HG03521 (cell line): ENCODE data around the gene DCP1A.

Experiments used
- ATAC-seq: cut with Tn5 transposase; IDR thresholded peaks from one replicate; pipeline ENCODE4 v1.9.1; 2021; ENCODE audit warnings: mild to moderate bottlenecking, moderate library complexity; ENCODE audit not compliant: unreplicated experiment

The DCP1A gene

GRCh38 chr3:53248161-53248560 lies 99.2 kb downstream of the DCP1A start:
- ATAC-seq: no peak

- ATAC-seq: no peak
Observed at GRCh38 chr3:53247619-53248018, 99.7 kb downstream of the DCP1A start.

DNA sequence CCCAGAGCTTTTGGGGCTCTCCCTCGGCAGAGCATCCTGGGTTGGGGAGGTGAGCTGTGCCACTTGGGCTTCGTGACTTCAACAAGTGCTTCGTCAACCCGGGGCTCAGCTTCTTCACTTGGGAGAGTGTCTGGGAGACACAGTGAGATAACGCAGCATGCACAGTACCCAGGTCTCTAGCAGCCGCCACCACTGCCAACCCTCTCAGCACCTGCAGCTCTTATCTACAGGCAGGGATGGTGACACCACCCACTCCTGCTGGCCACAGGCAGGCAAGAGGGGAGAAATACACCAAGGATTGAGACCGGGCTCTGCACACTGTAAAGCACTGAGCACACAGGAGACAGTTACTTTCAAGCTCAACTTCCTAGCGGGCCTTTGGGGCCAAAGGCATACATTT lies 103.1 kb downstream of the DCP1A start:
- ATAC-seq: no peak

DNA sequence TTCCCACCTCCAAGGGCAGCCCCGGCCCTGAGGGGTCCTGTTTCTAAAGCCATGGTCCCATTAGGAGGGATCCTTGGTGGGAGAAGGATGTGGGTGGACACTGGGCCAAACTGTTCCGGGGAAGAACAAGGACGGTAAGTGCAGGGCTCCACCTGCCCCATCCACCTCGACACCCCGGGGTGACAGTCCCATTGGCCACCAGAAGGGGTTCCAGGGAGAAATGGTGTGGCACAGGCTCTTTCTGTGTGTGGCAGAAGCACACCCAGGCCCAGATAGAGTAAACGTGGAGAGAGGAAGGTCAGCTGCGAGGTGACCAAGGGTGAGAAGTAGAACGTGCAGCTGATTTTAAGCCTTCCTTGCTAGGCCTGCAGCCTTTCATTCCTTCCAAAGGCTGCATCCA lies 103.6 kb downstream of the DCP1A start:
- no peak for ATAC-seq

DNA sequence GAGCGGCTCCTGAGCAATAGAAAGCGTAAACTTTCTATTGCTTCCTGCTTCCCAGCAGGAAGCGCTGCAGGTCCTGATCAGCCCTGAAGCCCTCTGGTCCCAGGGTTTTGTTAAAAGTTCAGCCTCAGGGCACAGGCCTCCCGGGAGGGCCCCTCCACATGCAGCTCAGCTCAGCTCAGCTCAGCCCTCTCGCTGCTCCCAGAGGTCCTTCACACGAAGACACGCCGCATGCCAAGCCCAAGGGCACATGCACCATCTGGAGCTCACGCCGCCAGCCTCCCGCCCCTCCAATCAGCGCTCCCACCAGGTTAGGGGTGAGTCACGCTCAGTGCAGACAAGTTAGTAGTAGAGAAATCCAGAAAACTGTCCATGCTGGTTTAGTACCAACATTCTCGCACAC lies 104.2 kb downstream of the DCP1A start:
- ATAC-seq: no peak

GRCh38 chr3:53242642-53243041 lies 104.7 kb downstream of the DCP1A start:
- ATAC-seq: no peak

DNA sequence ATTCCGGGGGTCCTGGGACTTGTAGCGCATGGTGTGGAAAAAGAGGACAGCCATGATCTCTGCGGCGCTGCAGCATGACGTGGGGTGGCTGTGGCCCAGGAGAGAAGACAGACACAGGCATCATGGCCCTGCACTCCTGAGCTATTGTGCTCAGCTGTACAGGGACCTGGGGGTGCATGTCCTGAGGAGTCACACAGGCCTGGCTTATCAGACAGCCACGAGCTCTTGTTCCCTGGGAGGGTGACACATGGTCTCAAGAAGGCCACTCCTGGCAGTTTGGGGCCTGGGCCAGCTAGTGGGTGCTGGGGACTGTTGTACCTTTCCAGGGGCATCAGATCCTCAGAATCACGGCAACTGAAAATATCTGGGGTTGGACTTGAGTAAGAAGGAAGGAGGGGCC lies 105.2 kb downstream of the DCP1A start:
- ATAC-seq: no peak

GRCh38 chr3:53240989-53241972 lies 106.1 kb downstream of the DCP1A start:
- ATAC-seq: no peak

GRCh38 chr3:53239800-53240199 lies 107.5 kb downstream of the DCP1A start:
- no peak for ATAC-seq

GRCh38 chr3:53238886-53239285 lies 108.5 kb downstream of the DCP1A start:
- no peak for ATAC-seq

DNA sequence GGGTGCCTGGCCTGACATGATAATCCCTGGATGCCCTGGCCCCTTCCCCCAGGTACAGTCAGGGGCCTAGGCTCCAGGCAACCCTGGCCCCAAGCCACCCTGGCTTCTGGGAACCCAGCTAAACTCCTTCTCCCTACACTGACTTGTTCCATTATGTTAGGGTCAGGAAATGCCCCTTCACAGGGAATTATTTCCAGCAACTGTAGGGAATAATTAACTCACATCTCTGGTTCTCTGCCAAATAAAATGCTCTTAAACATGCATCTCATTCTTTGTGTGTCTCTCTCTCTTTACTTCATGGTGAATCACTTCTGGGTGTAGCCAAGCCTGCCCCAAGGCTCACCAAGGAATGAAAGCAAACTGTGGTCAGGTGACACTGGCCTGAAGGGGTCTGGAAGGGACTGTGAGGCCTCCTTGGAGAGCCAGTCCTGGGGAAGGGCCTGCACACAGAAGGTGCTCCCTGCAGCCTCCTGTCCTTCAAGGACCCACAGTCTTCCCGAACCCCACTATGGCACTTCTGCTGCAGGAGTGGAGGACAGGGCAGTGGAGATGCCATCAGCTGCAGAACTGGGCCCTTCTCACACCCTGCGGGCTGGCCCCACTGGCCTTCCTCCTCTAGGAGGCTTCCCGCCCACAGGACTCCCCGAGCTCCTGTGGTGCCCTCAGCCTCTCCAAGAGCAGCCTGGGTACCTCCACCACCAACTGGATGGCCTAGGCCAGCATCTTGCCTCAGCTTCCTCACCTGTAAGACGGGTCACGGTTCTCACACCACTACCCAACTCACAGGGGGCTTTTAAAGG lies 109.1 kb downstream of the DCP1A start:
- no peak for ATAC-seq

DNA sequence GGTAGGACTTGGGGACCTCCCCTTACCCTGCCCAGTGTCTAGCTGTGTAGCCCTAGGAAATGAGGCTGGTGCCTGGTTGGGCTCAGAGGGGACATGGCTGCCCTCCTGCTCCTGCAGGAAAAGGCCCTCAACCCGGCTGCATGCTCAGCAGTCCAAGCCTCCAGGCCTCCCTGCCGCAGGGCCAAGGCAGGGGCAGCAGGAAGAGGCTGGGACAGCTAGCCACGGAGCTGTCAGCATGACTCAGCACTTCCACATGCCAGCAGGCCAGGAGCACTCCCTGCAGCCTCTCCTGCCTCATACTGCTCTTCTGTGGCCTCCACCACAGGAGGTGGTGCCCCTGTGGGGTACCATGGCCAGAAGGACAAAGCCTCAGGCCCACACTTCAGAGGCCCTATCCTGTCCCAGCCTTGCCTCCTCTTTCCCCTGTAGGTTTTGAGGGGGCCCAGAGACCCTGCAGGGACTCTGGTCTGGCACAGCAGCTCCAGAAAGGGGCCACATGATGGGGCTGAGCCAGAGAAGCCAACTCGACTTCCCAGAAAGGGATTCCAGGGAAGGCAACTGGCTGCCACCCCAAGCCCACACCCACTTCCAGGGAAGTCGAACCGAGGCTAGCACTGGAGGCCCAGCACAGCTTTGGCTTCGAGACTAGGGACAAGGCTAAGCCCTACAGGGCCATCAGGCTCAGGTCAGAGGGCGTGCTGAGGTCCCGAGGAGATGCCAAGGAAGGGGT lies 111.1 kb downstream of the DCP1A start:
- ATAC-seq: no peak

DNA sequence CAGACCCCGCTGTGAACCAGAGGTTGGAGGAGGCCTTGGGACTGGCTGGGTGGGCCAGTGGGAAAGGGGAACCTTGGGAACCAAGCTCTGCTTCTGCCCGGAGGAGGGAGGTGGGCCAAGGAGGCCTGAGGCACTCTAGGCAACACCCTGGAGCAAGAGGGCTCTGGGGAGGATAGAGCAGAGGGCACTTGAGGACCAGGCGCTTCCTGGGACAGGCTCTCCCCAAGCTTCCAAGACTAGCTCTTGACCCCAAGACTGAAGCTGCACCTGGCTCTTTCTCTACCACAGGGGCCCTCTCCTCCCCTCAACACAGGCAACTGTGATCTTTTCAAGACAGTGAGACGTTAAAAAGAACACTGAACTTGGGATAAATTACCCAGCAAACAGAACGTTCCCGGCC lies 111.8 kb downstream of the DCP1A start:
- no peak for ATAC-seq

DNA sequence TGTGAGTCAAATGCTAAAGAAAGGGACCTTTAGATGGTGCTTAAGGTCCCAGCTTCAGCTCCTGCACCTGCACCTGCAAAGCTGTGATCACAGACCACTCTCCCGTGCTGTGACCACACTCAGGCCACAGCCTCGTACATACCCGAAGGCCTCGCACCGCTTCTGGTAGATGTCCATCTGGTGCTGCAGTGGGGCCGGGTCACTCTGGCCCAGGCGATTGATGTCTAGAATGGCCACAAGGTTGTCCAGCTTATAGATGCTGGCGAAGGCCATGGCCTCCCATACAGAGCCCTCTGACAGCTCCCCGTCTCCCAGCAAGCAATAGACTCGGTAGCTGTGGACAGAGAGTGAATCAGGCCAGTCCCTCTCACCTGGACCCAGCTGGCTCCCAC lies 112.5 kb downstream of the DCP1A start:
- ATAC-seq: no peak

GRCh38 chr3:53234130-53234840 lies 113.1 kb downstream of the DCP1A start:
- ATAC-seq: no peak
